NCI-H1048 (cell line): ENCODE measurements around the gene CDK10.
"Not testable (repeated sequence)": the region's sequence is repeated elsewhere in the genome, so short reads cannot be mapped to it uniquely, and the experiment has no call there.

Experiments
- DNase-seq: peaks from one replicate; lab custom pipeline; 2025; lab: John Stamatoyannopoulos, UW

CDK10 gene

DNA sequence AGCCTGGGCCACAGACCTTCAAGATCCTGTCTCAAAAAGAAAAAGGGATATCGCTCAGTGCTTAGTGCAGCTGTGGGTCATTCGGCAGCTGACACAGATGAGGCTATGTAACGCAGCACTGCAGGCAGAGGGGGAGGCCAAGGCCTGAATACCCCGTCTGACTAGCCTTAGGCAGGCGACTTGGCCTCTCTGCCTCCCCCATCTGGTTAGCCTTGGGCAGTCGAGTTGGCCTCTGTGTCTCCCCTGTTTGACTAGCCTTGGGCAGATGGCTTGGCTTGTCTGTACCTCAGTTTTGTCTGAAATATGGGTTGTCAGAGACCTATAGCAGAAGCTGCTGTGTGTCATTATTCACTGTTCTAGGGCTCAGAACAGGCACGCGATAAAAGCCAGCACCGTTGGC lies 18.9 kb upstream of the CDK10 start:
- DNase-seq = no peak

DNA sequence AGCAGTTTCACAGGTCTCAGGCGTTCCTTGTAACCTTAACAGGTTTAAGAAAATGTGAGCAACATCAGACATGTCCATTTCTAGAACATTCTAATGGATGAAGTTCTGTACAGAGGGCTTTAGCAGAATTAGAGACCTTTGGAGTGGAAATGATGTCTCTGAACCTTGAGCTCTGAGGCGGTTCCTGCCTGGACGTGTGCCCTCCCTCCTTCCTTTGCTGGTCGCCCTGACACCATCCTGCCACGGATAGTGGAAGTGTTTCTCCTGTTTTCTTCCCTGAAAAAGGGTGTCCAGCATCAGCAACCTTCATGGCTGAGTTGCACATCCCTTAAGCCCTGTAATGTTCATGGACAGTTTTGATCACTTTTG lies 17.7 kb upstream of the CDK10 start:
- DNase-seq = no peak

DNA sequence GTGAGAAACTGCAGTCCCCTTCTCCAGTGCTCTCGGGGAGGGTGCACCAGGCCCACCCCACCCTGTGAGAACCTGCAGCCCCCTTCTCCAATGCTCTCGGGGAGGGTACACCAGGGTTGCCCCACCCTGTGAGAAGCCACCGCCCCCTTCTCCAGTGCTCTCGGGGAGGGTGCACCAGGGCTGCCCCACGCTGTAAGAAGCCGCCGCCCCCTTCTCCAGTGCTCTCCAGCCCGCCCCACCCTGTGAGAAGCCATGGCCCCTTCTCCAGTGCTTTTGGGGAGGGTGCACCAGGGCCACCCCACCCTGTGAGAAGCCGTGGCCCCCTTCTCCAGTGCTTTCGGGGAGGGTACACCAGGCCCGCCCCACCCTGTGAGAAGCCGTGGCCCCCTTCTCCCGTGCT lies 16.7 kb upstream of the CDK10 start:
- no peak for DNase-seq

DNA sequence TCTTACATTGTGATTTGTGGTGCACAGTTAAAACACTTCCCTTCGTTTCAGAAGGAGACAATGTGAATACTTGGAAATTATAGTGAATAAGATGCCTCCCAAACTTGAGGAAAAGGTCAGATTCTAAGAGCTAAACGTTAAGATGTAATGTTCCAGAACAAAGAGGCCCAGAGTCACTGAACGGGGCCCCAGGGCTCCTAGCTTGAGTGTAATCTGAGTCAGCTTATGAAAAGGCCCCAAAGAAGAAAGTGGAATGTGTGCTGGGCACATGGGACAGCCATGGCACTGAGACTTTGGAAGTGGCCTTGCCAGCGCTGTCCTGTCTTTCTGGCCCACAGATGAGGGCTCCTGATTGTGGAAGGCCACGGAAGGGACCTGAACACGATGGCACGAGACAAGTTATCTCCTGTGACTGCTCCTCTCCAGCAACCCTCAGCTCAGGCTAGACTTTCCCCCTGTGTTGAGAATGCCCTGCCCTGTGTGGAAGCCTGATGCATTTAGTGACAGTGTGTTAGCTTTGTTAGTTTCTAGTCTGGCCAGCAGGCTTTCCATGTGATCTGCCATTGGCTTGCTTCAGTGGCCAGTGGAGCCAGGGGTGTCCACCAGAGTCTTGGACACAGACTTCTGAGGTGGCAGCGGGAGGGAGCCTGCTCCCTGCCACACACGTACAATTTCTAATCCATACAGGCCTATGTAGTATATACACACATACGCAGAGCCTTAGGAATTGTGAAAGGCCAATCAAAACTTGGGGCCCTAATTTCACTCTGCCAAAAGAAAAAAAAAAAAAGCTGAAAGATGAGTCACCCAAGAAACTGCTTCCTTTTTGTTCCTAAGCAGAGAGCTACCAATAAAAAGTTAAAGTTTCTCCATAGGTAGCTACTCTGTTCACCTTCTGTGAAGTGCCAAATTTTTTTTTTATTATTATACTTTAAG lies 15.7 kb upstream of the CDK10 start:
- DNase-seq = no peak

DNA sequence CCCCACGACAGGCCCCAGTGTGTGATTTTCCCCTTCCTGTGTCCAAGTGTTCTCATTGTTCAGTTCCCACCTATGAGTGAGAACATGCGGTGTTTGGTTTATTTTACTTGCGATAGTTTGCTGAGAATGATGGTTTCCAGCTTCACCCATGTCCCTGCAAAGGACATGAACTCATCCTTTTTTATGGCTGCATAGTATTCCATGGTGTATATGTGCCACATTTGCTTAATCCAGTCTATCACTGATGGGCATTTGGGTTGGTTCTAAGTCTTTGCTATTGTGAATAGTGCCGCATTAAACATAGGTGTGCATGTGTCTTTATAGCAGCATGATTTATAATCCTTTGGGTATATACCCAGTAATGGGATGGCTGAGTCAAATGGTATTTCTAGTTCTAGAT lies 14.9 kb upstream of the CDK10 start:
- DNase-seq = not testable (repeated sequence)

DNA sequence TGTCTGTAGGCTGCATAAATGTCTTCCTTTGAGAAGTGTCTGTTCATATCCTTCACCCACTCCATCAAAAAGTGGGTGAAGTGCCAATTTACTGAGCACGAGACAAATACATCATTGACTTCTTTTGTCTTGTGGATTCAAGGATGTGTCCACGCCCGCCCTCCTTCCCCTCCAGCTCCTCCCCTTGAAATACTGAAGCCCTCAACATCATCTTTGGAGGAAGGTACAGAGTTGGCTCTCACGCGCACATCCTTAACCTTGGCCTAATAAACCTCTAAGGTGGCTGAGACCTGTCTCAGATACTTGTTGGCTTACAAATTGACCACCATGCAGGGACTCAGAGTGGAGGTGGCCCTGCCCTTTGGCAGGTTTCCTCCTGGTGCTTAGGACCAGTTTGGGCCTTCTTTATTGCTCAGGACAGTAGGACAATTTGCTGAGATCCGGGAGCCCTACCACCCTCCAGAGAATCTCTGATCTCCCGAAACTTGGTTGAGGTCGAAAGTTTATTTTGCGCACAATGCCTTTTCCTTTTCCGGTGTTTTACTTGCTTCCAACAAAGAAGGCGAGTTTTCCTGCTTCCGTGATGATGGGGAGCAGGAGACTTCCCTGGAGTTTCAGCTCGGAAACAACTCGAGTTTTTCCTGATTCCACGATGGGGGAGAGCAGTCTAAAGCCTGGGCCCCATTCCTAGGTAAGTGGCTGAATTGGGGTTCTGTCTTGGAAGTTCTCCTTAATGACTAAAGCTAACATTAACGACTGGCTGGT lies 14.1 kb upstream of the CDK10 start:
- no peak for DNase-seq

DNA sequence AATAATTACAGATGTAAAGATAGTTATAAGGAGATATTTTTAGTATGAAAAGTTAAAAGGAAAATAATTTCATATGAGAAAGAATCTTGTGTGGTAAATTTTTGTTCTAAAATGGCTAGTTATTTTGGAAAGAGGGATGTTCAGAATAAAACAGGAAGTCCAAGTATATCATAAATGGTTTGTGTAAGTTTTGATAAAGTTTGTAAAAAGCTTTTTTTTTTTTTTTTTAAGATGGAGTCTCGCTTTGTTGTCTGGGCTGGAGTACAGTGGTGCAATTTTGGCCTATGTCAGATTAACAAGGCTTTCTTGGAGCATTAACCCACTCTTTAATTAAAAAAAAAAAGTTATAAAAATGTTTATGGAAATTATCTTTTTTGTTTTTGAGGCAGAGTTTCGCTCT lies 8.2 kb upstream of the CDK10 start:
- no peak for DNase-seq

DNA sequence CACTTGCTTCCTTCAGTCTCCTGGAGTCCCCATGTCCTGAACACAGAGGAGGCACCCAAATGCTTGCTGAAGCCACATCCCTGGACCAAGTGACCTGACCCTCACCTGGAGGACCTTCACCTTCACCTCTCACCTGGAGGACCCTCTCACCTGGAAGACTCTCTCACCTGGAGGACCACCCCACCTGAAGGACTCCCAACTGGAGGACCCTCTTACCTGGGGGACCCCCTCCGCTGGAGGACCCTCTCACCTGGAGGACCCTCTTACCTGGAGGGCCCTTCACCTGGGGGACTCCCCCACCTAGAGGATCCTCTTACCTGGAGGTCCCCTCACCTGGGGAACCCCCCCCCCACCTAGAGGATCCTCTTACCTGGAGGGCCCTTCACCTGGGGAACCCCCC lies 573 bp upstream of the CDK10 start:
- no peak for DNase-seq

DNA sequence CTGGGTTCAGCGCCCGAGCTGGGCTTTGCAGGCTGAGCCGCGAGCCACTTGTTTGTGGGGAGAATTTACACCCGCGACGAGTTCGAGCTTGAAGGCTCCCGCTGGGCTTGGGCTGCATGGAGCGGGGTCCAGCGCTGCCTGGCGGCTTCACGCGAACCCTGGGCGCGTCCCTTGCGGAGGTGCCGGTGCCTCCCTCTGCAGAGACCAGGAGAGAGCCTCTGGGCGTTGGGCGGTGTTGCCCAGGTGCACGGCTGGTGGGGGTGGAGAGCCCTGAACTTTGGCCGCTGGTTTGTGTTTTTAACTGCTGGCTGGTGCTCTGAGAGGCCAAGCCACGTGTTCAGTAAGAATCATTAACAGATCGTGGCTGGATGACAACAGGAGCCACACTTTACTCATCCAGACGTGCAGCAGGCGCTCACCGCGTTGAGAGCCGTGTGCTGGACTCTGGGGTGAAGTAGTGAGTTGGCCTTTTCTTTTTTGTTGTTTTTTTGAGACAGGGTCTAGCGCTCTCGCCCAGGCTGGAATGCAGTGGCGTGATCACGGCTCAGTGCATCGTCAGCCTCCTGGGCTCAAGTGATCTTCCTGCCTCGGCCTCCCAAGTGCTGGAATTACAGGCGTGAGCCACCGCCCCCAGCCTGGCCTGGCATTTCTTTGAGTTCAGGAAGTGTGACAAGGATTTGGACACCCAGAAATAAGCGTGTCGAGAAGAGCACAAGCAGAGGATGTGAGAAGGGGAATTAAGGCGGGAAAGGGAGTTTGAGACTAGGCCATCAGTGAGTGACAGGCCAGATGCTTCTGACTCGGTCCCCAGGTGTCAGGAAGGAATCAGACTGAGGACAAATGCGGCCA lies 827 bp downstream of the CDK10 start:
- DNase-seq = no peak

DNA sequence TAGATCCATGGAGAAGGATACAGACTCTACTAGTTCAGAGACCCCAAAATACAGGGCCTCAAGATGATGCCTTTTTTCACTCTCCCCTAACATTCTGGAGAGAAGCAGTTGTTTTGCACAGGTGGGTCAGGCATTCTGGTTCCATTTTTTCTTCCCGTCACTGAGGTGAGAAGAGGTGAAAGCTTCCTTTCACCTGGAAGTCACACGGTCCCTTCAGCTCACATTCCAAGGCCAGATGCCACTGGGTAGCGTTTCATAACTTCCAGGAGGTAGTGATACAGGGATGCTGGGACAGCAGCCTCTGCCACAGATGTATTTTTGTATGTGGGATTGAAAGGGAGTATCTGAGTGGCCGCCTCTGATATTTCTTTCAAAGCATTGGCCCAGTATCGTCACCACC lies 1.9 kb downstream of the CDK10 start:
- no peak for DNase-seq

DNA sequence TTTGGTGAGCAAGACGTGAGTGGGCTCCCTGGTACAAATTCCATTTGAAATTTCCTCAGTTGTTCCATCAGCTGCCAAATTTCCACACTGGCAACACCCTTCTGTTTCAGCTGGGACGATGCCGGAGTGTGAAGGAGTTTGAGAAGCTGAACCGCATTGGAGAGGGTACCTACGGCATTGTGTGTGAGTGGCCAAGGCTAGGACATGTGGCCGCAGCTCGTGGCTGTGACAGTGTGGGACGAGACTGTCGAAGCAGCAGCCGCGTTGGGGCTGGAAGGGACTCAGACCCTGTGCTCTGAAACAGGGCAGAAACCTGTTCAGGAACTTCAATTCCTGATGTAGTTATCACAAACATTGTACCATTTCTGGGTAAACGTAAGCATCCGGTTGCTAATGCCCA lies 2.7 kb downstream of the CDK10 start:
- DNase-seq = no peak

DNA sequence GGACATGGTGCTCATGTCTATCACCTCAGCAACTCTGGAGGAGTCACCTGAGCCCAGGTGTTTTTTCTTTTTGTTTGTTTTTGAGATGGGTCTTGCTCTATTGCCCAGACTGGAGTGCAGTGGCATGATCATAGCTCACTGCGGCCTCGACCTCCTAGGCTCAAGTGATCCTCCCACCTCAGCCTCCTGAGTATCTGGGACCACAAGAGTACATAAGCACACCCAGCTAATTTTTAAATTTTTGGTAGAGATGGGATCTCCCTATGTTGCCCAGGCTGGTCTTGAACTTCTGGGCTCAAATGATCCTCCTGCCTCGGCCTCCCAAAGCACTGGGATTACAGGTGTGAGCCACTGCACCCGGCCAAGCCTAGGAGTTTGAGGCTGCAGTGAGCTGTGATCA lies 3.1 kb downstream of the CDK10 start:
- DNase-seq = not testable (repeated sequence)

DNA sequence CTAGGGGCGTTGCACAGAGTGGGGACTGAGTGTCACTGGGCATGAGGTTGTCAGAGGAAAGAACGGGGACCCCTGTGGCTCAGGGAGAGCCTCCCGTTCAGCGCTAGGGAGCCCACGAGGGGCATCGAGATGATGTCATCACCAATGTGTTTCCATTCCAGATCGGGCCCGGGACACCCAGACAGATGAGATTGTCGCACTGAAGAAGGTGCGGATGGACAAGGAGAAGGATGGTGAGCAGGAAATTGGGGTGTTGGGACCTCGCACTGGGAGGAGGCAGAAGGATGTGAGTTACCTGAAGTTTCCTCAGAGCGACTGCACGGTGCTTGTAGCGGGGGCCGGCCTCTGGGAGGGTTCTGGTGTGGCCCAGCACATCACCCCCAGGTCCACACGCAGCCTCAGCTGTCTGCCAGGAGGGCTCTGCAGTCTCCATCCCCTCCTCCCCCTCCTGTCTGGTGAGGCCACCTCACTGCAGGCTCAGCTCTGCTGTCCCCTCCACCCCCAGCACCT lies 4.0 kb downstream of the CDK10 start:
- no peak for DNase-seq

DNA sequence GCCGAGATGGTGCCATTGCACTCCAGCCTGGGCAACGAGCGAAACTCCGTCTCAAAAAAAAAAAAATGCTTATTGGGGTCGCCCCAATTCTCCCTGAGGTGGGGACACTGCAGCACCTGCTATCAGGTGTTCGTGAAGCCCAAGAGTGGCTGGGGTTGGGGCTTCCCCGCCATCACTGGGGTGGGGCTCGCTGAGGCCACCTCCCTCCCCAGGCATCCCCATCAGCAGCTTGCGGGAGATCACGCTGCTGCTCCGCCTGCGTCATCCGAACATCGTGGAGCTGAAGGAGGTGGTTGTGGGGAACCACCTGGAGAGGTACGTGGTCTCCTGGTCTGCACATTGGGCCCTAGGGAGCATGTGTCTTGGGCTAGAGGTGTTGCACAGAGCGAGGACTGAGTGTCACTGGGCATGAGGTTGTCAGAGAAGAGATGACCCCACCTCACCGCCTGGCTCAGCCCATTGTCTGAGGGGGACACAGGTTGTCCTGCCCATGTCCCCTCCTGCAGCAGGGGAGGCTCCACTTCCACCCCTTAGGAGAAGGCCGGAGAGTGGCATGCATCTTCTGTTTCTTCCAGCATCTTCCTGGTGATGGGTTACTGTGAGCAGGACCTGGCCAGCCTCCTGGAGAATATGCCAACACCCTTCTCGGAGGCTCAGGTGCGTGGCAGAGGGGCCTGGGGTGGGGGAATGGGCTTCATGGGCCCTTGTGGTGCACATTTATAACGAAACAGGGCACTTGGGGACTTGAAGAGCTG lies 4.9 kb downstream of the CDK10 start:
- no peak for DNase-seq

DNA sequence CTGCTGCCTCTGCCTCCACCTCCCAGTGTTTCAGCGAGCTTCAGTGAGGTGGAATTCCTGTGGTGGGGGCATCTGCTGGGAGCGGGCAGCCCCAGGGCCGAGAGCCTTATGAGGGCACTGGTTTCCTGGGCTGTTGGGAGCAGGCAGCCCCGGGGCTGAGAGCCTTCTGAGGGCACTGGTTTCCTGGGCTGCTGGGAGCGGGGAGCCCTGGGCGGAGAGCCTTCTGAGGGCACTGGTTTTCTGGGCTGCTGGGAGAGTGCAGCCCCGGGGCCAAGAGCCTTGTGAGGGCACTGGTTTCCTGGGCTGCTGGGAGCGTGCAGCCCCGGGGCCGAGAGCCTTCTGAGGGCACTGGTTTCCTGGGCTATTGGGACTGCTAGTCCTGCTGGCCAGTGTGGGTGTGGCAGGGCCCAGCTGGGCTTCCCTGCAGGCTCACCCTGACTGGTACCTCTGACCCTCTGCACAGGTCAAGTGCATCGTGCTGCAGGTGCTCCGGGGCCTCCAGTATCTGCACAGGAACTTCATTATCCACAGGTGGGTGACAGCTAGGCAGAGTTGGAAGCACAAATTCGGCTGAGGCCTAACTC lies 5.6 kb downstream of the CDK10 start:
- no peak for DNase-seq

DNA sequence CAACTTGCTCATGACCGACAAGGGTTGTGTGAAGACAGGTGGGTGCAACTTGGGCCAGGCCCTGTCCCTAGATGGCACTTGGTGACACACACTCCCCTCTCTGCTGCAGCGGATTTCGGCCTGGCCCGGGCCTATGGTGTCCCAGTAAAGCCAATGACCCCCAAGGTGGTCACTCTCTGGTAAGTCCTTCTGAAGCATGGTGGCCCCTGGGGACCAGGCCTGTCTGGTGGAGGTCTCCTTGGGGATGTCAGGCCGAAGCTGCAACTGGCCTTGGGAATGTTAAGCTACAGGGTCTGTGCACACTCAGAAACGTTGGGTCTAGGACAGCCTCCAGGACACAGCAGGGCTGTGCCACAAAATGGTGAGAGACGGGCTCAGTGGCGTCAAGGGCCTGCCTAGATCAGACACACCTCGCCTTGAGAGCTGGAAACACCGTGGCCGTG lies 6.8 kb downstream of the CDK10 start:
- DNase-seq = no peak

DNA sequence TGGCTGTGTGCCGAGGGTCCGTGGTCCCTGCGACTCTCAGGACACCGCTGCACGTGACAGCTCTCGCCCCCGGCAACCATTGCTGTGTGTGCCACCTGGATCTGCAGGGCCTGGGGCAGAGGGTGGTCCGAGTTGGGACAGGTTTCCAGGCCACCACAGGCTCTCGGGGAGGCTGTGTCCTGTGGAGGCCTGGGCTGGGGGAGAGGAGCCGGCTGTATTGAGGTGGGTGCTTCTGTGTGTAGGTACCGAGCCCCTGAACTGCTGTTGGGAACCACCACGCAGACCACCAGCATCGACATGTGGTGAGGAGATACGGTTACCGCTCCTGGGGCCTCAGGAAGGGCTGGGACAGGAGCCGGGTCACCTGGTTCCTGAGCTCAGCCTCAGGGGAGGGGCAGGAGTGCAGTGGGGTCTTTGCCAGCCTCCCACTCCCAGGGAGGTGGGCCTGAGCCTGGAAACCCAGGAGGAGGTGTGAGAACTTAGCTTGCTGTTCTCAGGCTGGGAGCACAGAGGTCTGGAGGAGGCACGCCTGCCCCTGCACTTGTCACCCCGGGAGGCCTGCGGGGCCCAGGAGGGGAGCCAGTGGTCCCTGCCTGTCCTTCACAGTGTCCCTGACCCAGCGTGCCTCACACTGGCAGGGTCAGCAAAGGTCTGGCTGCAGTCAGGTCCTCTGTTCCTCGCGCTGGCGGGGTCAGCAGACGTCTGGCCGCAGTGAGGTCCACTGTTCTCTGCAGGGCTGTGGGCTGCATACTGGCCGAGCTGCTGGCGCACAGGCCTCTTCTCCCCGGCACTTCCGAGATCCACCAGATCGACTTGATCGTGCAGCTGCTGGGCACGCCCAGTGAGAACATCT lies 7.7 kb downstream of the CDK10 start:
- DNase-seq = no peak

DNA sequence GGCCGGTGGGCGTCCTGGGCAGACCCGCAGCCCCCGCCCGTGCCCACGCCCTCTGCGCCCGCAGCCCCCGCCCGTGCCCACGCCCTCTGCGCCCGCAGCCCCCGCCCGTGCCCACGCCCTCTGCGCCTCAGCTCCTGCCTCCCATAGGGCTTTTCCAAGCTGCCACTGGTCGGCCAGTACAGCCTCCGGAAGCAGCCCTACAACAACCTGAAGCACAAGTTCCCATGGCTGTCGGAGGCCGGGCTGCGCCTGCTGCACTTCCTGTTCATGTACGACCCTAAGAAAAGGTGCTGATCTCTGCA lies 8.2 kb downstream of the CDK10 start:
- not testable (repeated sequence) for DNase-seq

DNA sequence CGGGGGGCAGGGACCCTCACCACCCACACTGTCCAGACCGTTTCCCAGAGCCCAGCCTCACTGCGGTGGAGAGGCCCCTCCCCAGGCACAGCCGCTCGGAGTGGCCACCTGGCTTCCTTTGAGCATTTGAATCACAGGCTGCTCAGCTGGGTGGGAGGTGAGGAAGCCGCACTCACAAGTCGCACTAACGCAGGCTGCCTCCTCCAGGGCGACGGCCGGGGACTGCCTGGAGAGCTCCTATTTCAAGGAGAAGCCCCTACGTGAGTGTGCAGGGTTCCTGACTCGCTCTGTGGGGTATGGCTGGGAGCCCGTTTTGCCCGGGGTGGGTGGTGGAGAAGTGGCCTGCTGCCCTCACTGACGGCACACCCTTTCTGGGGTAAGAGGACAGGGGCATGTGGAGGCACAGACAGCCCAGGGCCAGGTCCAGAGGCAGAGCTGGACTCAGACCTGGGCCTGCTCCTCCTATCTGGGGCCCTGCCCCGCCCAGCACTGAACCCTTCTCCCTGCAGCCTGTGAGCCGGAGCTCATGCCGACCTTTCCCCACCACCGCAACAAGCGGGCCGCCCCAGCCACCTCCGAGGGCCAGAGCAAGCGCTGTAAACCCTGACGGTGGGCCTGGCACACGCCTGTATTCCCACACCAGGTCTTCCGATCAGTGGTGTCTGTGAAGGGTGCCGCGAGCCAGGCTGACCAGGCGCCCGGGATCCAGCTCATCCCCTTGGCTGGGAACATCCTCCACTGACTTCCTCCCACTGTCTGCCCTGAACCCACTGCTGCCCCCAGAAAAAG lies 8.8 kb downstream of the CDK10 start:
- DNase-seq = no peak
